Cardiac muscle cell (in vitro differentiated cells and primary cell): ENCODE results near the gene HBG2. TPM values are rescaled to one million over a fixed set of nuclear protein-coding genes. Genes with fewer than 3 reads are reported as not detected.
"Not testable (repeated sequence)": the region's sequence is repeated elsewhere in the genome, so short reads cannot be mapped to it uniquely, and the experiment has no call there.

Experiments
- DNase-seq, 2 donors: peaks; one replicate each; pipeline versions ENCODE4 v3.0.0 to v3.0.0-alpha.2; 2010 to 2017; ENCODE audit warnings: low read depth in 1 of 2, low spot score in 1 of 2
- H3K27ac ChIP-seq: fragments of 200-600 bp; sonication (generic); 2 replicates; pipeline ENCODE4 v1.5.1; 2016
- H3K27me3 ChIP-seq: fragments of 200-600 bp; sonication (generic); 2 replicates; pipeline ENCODE4 v1.6.0; 2016; ENCODE audit warnings: control low read depth
- H3K36me3 ChIP-seq: fragments of 200-600 bp; sonication (generic); 2 replicates; pipeline ENCODE4 v1.5.1; 2016; ENCODE audit warnings: control low read depth
- H3K4me1 ChIP-seq: fragments of 200-600 bp; sonication (generic); 2 replicates; pipeline ENCODE4 v1.8.1; 2017; ENCODE audit warnings: low read depth, mild to moderate bottlenecking, mixed run types
- H3K4me3 ChIP-seq: fragments of 200-600 bp; sonication (generic); 2 replicates; pipeline ENCODE4 v1.5.1; 2016; ENCODE audit warnings: mild to moderate bottlenecking
- H3K9me3 ChIP-seq: fragments of 200-600 bp; sonication (generic); 2 replicates; pipeline ENCODE4 v1.5.1; 2017; ENCODE audit warnings: low read depth, mild to moderate bottlenecking, control low read depth
- CTCF ChIP-seq: IDR thresholded peaks from 2 replicates; pipeline ENCODE4 v1.5.1; 2012; ENCODE audit warnings: low read depth, mild to moderate bottlenecking, low read length
- polyA plus RNA-seq: library from polyadenylated mRNA; unstranded; fragments of >200 nt; fragmentation: Nextera tagmentation; extraction: Ambion mirVana; gene quantifications from 2 replicates; pipeline ENCODE4 v1.2.1, GENCODE V29; 2016
- total RNA-seq: library from RNA; depleted of rRNA; stranded (reverse); fragments of >200 nt; gene quantifications from 2 replicates; pipeline ENCODE4 v1.2.3, GENCODE V29; 2016

The HBG2 gene
- total and polyA plus RNA-seq, 2 experiments from 2014 or later = not detected

- no peaks in the 10 kb centered on the region for H3K9me3 ChIP-seq
- H3K36me3 ChIP-seq = no peaks in the 10 kb centered on the region
- no peak for TF ChIP-seq CTCF
Observed at GRCh38 chr11:5251746-5252145, 2.8 kb downstream of the HBG2 start.

GRCh38 chr11:5250543-5251204 is 3.9 kb downstream of the HBG2 start:
- H3K27ac ChIP-seq = no peak overlapping the region
- H3K36me3 ChIP-seq = no peaks in the 10 kb centered on the region
- no peak for TF ChIP-seq CTCF
- H3K4me1 ChIP-seq = no peaks in the 10 kb centered on the region
- no peaks in the 10 kb centered on the region for H3K27me3 ChIP-seq
- H3K4me3 ChIP-seq = no peak overlapping the region
- H3K9me3 ChIP-seq = no peaks in the 10 kb centered on the region
- no peak for DNase-seq

More at GRCh38 chr11:5251746-5252145, 2.8 kb downstream of the HBG2 start:
- no peak overlapping the region for H3K27ac ChIP-seq
- no peak overlapping the region for H3K4me3 ChIP-seq
- no peaks in the 10 kb centered on the region for H3K27me3 ChIP-seq
- DNase-seq = no peak
- H3K4me1 ChIP-seq = no peaks in the 10 kb centered on the region

- H3K27me3 ChIP-seq, H3K4me1 ChIP-seq, H3K9me3 ChIP-seq, H3K36me3 ChIP-seq, H3K27ac ChIP-seq, H3K4me3 ChIP-seq: not testable (repeated sequence)
- peak in 1 of 2 donors; percentile 27 for DNase-seq
Observed at GRCh38 chr11:5249807-5250396, 4.7 kb downstream of the HBG2 start, which contains the start of gene HBG1. Gene HBG1 (minus strand): TSS chr11:5249857. CDS start chr11:5249804, 53 bp downstream.

GRCh38 chr11:5248498-5248897 is 6.1 kb downstream of the HBG2 start:
- H3K27me3 ChIP-seq, H3K36me3 ChIP-seq, H3K4me3 ChIP-seq, H3K27ac ChIP-seq, H3K9me3 ChIP-seq, DNase-seq, H3K4me1 ChIP-seq: not testable (repeated sequence)

GRCh38 chr11:5247472-5248192 is 6.9 kb downstream of the HBG2 start:
- Histone ChIP-seq H3K4me1 (no peaks in the 10 kb centered on the region), H3K9me3 (no peaks in the 10 kb centered on the region), H3K27me3 (no peaks in the 10 kb centered on the region), H3K27ac (no peak overlapping the region), H3K4me3 (no peak overlapping the region), H3K36me3 (no peaks in the 10 kb centered on the region)
- DNase-seq = no peak
- no peak for TF ChIP-seq CTCF

GRCh38 chr11:5246772-5247471 is 7.7 kb downstream of the HBG2 start:
- DNase-seq = no peak
- no peaks in the 10 kb centered on the region for H3K9me3 ChIP-seq
- TF ChIP-seq CTCF = no peak
- no peaks in the 10 kb centered on the region for H3K4me1 ChIP-seq
- no peaks in the 10 kb centered on the region for H3K27me3 ChIP-seq
- H3K36me3 ChIP-seq = no peaks in the 10 kb centered on the region
- no peak overlapping the region for H3K4me3 ChIP-seq
- H3K27ac ChIP-seq = no peak overlapping the region
